ENCODE results near the gene SEC61B. TPM values are rescaled to one million over a fixed set of nuclear protein-coding genes. Genes with fewer than 3 reads are reported as not detected.

Gene SEC61B
- total RNA-seq, 2 donors from 2014 or later = 126 to 166 TPM

DNA sequence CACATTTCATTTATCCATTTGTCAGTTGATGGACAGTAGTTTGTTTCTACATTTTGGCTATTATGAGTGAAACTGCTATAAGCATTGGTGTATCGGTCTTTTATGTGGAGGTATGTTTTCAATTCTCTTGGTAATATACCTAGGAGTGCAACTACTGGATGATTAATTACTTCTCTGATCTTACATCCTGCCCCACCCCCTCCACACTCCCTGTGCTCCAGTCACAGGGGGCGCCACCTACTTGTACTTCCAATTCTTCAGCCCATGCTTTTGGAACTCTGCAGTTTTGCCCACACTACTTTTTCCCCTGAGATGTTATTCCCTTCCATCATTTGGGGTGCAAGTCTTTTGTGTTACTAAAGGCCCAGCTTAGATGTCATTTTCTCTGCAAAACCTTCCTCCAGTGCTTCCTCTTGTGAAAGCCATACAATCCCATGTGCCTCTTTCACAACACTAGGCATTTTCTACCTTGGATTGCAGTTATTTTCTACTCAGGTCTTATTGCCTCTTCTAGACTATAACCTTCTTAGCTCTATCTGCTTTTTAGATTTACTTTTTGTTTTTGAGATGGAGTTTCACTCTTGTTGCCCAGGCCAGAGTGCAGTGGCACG, 42.1 kb downstream of the SEC61B start:
- Histone ChIP-seq H3K27me3 (no peaks in the 10 kb centered on the region), H3K9ac (ENCODE audit: low read depth in 2 of 2, low read length in 2 of 2) (no peak overlapping the region), H3K4me1 (no peaks in the 10 kb centered on the region), H3K36me3 (no peaks in the 10 kb centered on the region), H3K27ac (no peak overlapping the region), H3K9me3 (no peaks in the 10 kb centered on the region), H3K4me3 (no peak overlapping the region)
- intact Hi-C loops (cut with DNase I) = no loop called here
- TF ChIP-seq, protein P1, sequence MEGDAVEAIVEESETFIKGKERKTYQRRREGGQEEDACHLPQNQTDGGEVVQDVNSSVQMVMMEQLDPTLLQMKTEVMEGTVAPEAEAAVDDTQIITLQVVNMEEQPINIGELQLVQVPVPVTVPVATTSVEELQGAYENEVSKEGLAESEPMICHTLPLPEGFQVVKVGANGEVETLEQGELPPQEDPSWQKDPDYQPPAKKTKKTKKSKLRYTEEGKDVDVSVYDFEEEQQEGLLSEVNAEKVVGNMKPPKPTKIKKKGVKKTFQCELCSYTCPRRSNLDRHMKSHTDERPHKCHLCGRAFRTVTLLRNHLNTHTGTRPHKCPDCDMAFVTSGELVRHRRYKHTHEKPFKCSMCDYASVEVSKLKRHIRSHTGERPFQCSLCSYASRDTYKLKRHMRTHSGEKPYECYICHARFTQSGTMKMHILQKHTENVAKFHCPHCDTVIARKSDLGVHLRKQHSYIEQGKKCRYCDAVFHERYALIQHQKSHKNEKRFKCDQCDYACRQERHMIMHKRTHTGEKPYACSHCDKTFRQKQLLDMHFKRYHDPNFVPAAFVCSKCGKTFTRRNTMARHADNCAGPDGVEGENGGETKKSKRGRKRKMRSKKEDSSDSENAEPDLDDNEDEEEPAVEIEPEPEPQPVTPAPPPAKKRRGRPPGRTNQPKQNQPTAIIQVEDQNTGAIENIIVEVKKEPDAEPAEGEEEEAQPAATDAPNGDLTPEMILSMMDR (IDR thresholded peaks at IDR 0.05) = no peak
- no peak for DNase-seq

DNA sequence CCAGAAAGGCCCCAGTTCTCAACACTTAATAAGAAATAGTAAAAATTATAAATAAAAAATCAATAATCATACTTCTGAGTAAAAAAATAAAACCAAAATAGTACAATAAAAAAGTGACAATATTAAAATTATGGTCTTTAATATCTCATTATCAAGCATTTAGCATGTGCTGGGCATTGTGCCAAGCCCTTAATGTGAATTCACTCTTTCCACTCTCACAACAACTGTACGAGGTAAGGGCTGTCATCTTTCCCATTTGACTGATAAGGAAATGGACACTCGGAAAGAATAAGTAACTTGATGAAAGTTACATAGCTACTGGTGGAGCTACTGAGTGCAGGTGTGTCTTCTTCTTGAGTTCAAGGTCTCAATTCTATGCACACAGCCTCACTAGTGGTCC, 43.6 kb downstream of the SEC61B start:
- Histone ChIP-seq H3K4me1 (no peaks in the 10 kb centered on the region), H3K4me3 (no peak overlapping the region), H3K9me3 (no peaks in the 10 kb centered on the region), H3K27ac (no peak overlapping the region), H3K36me3 (no peaks in the 10 kb centered on the region), H3K9ac (ENCODE audit: low read depth in 2 of 2, low read length in 2 of 2) (no peak overlapping the region), H3K27me3 (no peaks in the 10 kb centered on the region)
- no peak for DNase-seq
- intact Hi-C loops (cut with DNase I) = no loop called here
- TF ChIP-seq, protein P1 (IDR thresholded peaks at IDR 0.05) = no peak

DNA sequence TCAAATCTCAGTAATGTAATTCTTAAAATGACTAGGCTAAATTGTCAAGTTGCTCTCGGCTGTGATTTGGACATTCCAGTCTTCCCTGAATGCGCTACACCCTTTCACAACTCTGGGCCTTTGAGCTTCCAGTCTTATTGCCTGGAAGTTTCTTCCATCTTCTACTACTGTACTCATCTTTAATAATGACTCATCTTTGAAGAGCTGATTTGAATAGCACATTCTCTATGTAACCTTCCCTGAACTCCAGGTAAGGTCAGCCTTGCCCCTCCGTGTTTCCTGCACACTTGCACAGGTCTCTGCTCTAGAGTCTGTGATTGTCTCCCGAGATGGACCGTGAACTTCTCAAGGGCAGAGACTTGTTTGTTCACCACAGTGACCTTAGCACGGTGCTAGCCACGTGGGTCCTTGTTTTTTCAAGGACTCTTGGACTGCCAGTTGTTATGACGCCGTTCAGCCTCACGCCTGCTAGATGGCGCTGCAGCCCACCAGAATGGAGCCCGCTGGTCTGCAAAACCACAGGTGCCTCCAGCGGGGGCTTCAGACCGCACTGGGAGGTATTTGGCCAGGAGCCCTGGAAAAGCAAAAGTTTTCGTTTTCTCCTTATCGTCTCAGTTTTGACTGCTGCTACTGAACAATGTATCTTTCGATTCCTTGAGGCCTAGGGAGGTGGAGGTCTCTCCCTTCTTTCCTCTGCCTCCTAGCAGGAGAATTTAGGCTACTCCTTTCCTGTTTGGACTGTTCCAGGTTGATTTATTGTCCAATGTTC, 44.4 kb downstream of the SEC61B start:
- intact Hi-C loops (cut with DNase I) = no loop called here
- TF ChIP-seq, protein P1 (IDR thresholded peaks at IDR 0.05) = peak; percentile 58
- H3K4me1 ChIP-seq = no peaks in the 10 kb centered on the region
- DNase-seq = peak; percentile 59
- H3K36me3 ChIP-seq = no peaks in the 10 kb centered on the region
- no peak overlapping the region for H3K27ac ChIP-seq
- H3K9me3 ChIP-seq = no peaks in the 10 kb centered on the region
- no peak overlapping the region for H3K4me3 ChIP-seq
- no peaks in the 10 kb centered on the region for H3K27me3 ChIP-seq
- no peak overlapping the region for H3K9ac ChIP-seq (ENCODE audit: low read depth in 2 of 2, low read length in 2 of 2)

DNA sequence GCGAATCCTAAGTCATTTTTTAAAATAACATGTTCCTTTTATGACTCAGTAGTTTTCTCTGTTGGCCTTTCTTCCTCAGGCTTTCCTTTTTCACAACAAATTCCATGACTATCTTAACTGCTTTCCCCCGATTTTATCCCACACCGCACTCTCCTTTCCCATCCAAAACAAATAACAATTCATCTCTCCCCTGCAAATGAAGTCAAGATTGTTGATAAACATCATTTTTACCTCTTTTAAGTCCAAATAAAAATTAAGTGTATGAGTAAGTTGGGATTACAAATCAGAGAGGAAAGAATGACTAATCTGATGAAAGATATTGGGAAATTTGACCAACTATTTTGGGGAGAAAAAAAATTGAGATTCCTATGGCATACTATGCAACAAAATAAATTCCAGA, 47.3 kb downstream of the SEC61B start:
- TF ChIP-seq, protein P1 (IDR thresholded peaks at IDR 0.05) = no peak
- no peaks in the 10 kb centered on the region for H3K4me1 ChIP-seq
- H3K27ac ChIP-seq = no peak overlapping the region
- H3K9ac ChIP-seq (ENCODE audit: low read depth in 2 of 2, low read length in 2 of 2) = no peak overlapping the region
- intact Hi-C loops (cut with DNase I) = no loop called here
- no peaks in the 10 kb centered on the region for H3K27me3 ChIP-seq
- DNase-seq = no peak
- no peak overlapping the region for H3K4me3 ChIP-seq
- no peaks in the 10 kb centered on the region for H3K9me3 ChIP-seq
- no peaks in the 10 kb centered on the region for H3K36me3 ChIP-seq

DNA sequence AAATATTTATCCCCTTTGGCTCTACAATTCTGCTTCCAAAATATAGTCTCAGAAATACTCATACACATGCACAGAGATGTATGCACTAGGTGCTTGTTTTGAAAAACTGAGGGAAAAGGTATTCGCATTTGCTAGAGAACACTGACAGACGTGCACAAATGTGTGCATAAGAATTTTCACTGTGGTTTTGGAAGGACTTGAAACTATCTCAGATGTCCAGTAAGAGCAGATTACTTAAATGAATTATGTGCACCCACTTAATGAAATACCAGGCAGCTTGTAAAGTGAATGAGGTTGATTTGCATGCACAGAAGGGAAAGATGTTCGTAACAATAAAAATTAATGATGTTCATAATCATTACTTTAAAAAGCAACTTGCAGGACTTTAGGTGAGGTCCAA, 48.4 kb downstream of the SEC61B start:
- TF ChIP-seq, protein P1 (IDR thresholded peaks at IDR 0.05) = no peak
- intact Hi-C loops (cut with DNase I) = no loop called here
- Histone ChIP-seq H3K27ac (no peak overlapping the region), H3K9me3 (no peaks in the 10 kb centered on the region), H3K4me3 (no peak overlapping the region), H3K36me3 (no peaks in the 10 kb centered on the region), H3K9ac (ENCODE audit: low read depth in 2 of 2, low read length in 2 of 2) (no peak overlapping the region), H3K4me1 (no peaks in the 10 kb centered on the region), H3K27me3 (no peaks in the 10 kb centered on the region)
- DNase-seq = no peak

Data from colonic mucosa (tissue), 4 donors.